GM18505 (cell line): ENCODE measurements around the gene CHAC1.

Experiments used
- ATAC-seq: cut with Tn5 transposase; IDR thresholded peaks from one replicate; pipeline ENCODE4 v1.9.1; 2021; ENCODE audit not compliant: unreplicated experiment
- POLR2A ChIP-seq: IDR thresholded peaks from 4 replicates; pipeline ENCODE4 v1.6.1; 2011; ENCODE audit warnings: borderline replicate concordance; ENCODE audit not compliant: insufficient read depth, insufficient read length; ENCODE audit errors: extremely low read depth

The CHAC1 gene

GRCh38 chr15:40963201-40963600 lies 9.9 kb downstream of the CHAC1 start:
- ATAC-seq = no peak
- TF ChIP-seq POLR2A = no peak

- ATAC-seq = no peak
- TF ChIP-seq POLR2A = no peak
These were observed 10.7 kb downstream of the CHAC1 start for GRCh38 chr15:40964006-40964405.

- no peak for TF ChIP-seq POLR2A
These were observed 11.4 kb downstream of the CHAC1 start for GRCh38 chr15:40964634-40965033.

GRCh38 chr15:40968290-40969085 lies 15.2 kb downstream of the CHAC1 start:
- no peak for TF ChIP-seq POLR2A
- ATAC-seq = no peak

More at GRCh38 chr15:40964634-40965033, 11.4 kb downstream of the CHAC1 start:
- no peak for ATAC-seq

- no peak for ATAC-seq
- no peak for TF ChIP-seq POLR2A
These were observed 16.1 kb downstream of the CHAC1 start for GRCh38 chr15:40969363-40969762.

DNA sequence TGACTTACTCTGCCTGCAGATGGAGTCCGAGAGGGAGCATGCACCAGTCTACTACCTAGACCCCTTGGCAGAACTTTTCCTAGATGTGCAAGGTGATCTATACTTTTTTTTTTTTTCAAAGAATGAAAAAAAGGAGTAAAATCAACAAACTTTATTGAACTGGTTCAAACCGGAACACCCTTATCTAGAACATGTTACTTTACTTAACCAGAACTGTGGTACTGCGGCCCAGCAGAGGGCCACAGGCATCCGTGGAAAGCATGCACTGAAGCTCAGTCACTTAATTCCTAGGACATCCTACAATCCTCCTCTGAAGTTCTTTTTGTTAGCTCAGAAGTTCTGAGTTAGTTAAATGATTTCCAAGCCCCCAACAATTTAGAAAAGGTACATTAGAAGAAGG lies 21.6 kb downstream of the CHAC1 start:
- ATAC-seq = no peak
- TF ChIP-seq POLR2A = no peak

- no peak for ATAC-seq
- TF ChIP-seq POLR2A = no peak
These were observed 23.5 kb downstream of the CHAC1 start for GRCh38 chr15:40976819-40977218.

DNA sequence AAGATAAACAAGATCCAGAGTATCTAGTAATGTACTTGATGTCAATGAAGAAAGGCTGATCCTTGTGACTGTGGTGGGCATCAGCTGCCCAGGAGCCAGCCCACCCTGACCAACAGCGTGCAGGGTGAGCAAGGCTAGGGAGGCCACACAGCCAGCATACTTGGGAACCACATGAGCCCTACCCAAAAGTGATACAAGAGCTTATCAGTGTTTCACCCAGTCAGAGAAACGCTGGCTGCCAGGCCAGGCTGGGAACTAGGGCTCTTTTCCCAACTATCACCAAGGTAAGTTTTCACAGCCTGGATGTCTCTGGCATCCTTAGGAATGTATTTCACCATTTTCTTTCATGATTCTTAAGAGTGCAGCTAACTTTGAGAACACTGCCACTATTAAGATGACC lies 24.9 kb downstream of the CHAC1 start:
- no peak for TF ChIP-seq POLR2A
- ATAC-seq = no peak

DNA sequence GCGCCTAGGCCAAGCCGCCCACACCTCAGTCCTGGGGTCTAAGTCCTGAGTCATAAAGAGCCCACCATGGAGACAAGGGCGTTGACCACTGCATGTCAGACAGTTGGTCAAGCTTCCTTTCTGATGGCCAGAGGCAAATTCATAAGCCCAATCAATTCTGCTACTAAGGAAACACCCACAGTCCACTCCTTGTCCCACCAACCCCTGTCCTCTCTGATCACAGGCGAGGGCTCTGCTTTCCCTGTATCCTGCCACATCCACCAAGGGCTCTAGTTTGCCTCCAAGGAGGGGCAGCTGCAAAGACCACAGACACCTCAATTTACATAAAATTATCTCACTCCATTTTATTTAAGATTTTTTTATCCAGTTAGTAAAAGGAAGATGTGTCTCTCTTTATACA lies 25.3 kb downstream of the CHAC1 start:
- no peak for TF ChIP-seq POLR2A
- no peak for ATAC-seq

DNA sequence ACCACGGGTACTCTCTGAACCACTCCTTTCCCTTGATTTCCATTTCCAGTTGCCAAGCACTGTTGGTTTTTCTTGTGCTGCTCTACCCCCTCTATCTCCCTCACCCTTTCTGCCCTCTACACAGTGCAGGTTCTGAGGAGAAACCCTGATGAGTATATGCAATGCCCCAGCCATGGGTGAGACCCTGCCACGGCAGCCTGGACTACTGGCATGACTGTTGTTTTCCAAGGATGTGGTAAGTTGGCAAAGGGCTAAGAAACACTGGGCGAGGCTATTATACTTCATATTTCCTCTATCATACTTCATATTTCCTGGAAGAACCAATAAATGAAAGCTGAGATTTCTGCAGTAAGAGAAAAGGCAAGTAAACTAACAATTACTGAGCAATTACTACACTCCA lies 27.9 kb downstream of the CHAC1 start:
- no peak for TF ChIP-seq POLR2A
- ATAC-seq = no peak

DNA sequence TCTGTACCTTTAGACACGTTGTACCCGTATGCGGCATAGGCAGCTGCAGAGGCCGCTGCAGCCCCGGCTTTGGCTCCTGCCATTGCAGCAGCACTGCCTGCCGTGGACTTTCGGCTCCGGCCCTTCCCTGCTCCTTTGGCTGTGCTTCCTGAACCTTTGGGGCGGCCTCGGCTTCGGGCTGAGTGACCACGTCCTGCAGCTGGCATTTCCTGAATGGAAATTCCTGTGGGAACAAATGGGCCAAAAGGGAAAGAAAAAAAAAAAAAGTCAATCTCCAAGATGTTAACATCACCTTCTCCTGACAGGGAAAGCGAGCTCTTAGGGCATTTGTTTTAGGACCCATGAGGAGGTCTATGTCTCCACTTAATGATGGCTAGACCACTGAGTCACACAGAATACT lies 29.6 kb downstream of the CHAC1 start:
- no peak for TF ChIP-seq POLR2A
- ATAC-seq = no peak

- no peak for ATAC-seq
- no peak for TF ChIP-seq POLR2A
These were observed 31.1 kb downstream of the CHAC1 start for GRCh38 chr15:40984406-40984805.

DNA sequence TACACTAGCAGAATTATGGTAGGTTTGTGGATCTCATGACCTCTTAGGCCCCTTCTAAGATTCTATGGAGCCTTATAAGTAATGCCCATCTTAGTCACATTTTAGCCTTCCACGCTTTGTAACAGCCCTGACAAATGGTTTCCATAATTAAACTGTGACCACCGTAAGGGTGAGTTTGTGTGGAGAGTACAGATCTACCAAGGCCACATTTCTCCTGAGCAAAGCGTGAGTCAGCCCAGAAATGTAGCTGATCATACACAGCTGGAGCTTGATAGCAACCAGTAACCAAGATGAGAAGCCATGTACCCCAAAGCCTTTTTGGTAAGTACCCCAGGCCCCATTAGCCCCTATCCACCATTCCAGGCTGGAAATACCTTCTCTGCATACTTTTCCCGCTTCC lies 31.7 kb downstream of the CHAC1 start:
- no peak for ATAC-seq
- no peak for TF ChIP-seq POLR2A

GRCh38 chr15:40985541-40986330 lies 32.5 kb downstream of the CHAC1 start:
- no peak for TF ChIP-seq POLR2A
- no peak for ATAC-seq
